Measurements from ENCODE around the gene SLC5A10. TPM values are rescaled to one million over a fixed set of nuclear protein-coding genes. Genes with fewer than 3 reads are reported as not detected.
"Not testable (repeated sequence)": the region's sequence is repeated elsewhere in the genome, so short reads cannot be mapped to it uniquely, and the experiment has no call there.

SLC5A10 gene
- total RNA-seq, 1 experiment from 2014 or later: not detected

DNA sequence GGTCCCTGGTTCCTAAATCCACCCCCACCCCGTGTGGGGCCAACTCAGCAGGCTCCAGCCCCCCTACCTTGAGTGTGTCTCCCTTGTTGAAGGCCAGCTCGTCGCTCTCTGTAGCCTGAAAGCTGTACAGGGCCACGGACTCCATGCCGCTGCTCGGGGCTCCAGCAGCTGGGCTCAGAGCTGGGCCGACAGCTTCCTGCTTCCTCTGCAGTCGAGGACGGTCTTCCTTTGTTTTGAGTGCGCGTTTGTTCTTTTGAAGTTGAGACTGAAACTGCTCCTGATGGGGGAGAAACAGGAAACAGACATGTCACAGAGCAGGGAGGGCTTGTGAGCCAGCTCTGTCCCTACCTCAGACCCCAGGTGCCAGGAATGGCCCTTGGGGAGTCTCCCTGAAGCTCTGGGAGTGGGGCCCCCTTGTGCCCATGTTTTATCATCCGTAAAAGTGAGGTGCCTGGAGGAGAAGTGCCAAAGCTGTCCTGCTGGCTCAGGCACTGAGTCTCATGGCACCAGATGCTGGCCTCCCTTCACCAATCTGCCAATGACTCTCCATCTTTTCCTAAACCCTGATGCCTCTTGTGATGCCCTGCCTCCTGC lies 94.9 kb downstream of the SLC5A10 start, which contains the start of gene GRAP:
GRAP (minus strand) TSS at position 176 of the 594 bp plus-strand sequence; CDS start at position 145, 31 bp downstream.
- DNase-seq (ENCODE audit: low read depth); in situ Hi-C loops (cut with HindIII; ENCODE audit: low pct_unique_long_range_greater_than_20kb, low sequenced_read_pairs): not testable (repeated sequence)

DNA sequence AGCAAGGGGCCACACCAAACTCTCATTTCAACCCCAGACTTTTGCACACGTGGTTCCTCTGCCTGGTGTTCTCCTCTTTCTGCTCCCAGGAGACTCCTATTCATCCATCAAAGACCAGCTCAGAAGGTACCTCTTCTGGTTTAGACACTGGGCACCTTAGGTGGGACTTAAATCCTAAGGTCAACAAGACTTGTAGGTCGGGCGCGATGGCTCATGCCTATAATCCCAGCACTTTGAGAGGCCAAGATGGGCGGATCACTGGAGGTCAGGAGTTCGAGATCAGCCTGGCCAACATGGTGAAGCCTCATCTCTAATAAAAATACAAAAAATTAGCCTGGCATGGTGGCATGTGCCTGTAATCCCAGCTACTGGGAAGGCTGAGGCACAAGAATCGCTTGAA lies 95.5 kb downstream of the SLC5A10 start:
- DNase-seq (ENCODE audit: low read depth); in situ Hi-C loops (cut with HindIII; ENCODE audit: low pct_unique_long_range_greater_than_20kb, low sequenced_read_pairs): not testable (repeated sequence)

DNA sequence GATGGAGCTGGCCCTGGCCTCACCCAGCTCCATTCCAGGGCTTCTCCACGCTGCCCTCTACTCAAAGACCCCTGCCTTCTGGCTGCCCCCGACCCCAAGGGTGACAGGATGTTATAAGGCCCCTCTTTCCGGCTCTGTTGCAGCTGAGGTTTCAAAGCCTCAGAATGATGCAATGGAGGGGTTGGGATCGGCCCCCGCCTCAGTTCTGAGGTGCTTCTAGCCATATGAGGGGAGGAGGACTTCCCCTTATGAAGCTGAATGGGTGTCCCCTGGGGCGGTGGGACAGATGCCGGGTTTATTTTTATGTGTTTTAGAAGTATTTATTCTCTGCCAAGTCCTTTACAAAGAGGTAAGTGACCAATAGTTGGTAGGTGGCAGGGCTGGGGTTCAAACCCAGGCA lies 96.9 kb downstream of the SLC5A10 start:
- DNase-seq (ENCODE audit: low read depth); in situ Hi-C loops (cut with HindIII; ENCODE audit: low pct_unique_long_range_greater_than_20kb, low sequenced_read_pairs): not testable (repeated sequence)

- DNase-seq (ENCODE audit: low read depth); in situ Hi-C loops (cut with HindIII; ENCODE audit: low pct_unique_long_range_greater_than_20kb, low sequenced_read_pairs): not testable (repeated sequence)
These were observed 103.5 kb downstream of the SLC5A10 start for GRCh38 chr17:19055447-19055846.

DNA sequence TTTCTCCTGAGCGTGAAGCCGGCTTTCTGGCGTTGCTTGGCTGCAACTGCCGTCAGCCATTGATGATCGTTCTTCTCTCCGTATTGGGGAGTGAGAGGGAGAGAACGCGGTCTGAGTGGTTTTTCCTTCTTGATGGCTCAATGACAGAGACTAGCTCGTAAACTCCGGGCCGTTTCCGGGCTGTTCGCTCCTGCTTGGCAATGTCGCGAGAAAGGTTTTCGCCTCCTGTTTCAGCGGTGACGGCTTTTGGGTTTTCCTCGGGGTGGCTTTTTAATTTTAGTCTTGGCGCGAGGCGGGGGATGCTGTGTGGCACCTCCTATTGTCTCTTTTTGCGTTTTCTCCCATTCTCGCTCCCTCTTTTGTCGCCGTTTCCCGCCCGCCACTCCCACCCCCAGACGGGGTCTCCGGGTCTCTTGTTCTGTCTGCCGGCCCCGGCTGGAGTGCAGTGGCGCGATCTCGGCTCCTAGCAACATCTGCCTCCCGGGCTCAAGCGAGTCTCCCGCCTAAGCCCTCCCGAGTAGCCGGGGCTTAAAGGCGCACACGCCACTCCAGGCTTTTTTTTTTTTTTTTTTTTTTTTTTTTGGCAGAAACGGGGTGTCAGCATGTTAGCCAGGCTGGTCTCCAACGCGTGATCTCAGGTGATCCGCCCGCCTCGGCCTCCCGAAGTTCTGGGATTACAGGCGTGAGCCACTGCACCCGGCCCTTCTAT lies 110.2 kb downstream of the SLC5A10 start:
- DNase-seq (ENCODE audit: low read depth); in situ Hi-C loops (cut with HindIII; ENCODE audit: low pct_unique_long_range_greater_than_20kb, low sequenced_read_pairs): not testable (repeated sequence)

- DNase-seq (ENCODE audit: low read depth); in situ Hi-C loops (cut with HindIII; ENCODE audit: low pct_unique_long_range_greater_than_20kb, low sequenced_read_pairs): not testable (repeated sequence)
These were observed 110.9 kb downstream of the SLC5A10 start for GRCh38 chr17:19062718-19063325.

GRCh38 chr17:19063326-19063956 lies 111.5 kb downstream of the SLC5A10 start:
- in situ Hi-C loops (cut with HindIII; ENCODE audit: low pct_unique_long_range_greater_than_20kb, low sequenced_read_pairs): not testable (repeated sequence)

GRCh38 chr17:19064378-19064777 lies 112.4 kb downstream of the SLC5A10 start:
- in situ Hi-C loops (cut with HindIII; ENCODE audit: low pct_unique_long_range_greater_than_20kb, low sequenced_read_pairs); DNase-seq (ENCODE audit: low read depth): not testable (repeated sequence)

More at GRCh38 chr17:19063326-19063956, 111.5 kb downstream of the SLC5A10 start:
- DNase-seq (ENCODE audit: low read depth): not testable (repeated sequence)

- in situ Hi-C loops (cut with HindIII; ENCODE audit: low pct_unique_long_range_greater_than_20kb, low sequenced_read_pairs); DNase-seq (ENCODE audit: low read depth): not testable (repeated sequence)
These were observed 118.6 kb downstream of the SLC5A10 start for GRCh38 chr17:19070318-19071168.

Other genes starting within 250 kb of the SLC5A10 start
- gene FBXW10, start 208.1 kb upstream of the SLC5A10 start, total RNA-seq (2014; rRNA removed; shearing (Covaris generic); ENCODE audit: low replicate concordance): 0.14 and 0.67 TPM in 2 replicates
- 56.8 and 69.6 TPM in 2 replicates for gene TVP23B, start 171.0 kb upstream of the SLC5A10 start, total RNA-seq (2014; rRNA removed; shearing (Covaris generic); ENCODE audit: low replicate concordance)
- gene PRPSAP2, start 94.0 kb upstream of the SLC5A10 start, total RNA-seq (2014; rRNA removed; shearing (Covaris generic); ENCODE audit: low replicate concordance): 52.2 and 67.5 TPM in 2 replicates
- 5.9 and 16.9 TPM in 2 replicates for gene FAM83G, start 52.6 kb downstream of the SLC5A10 start, total RNA-seq (2014; rRNA removed; shearing (Covaris generic); ENCODE audit: low replicate concordance)
- gene GRAP, start 94.8 kb downstream of the SLC5A10 start, total RNA-seq (2014; rRNA removed; shearing (Covaris generic); ENCODE audit: low replicate concordance): 4.3 TPM in 1 of 2 replicates, not detected in the other
- gene GRAPL, start 175.4 kb downstream of the SLC5A10 start, total RNA-seq (2014; rRNA removed; shearing (Covaris generic); ENCODE audit: low replicate concordance): not detected in 2 replicates

Data from Caki2 (cell line).